GM10266 (cell line): Measurements from ENCODE around the gene GTPBP4.

Experiments used
- DNase-seq: peaks from one replicate; pipeline ENCODE4 v3.0.0; 2012; ENCODE audit errors: extremely low spot score
- CTCF ChIP-seq: IDR thresholded peaks from 2 replicates; pipeline ENCODE4 v1.5.1; 2012; ENCODE audit warnings: mild to moderate bottlenecking, low read depth; ENCODE audit not compliant: control insufficient read depth, insufficient read depth; ENCODE audit errors: missing control alignments

Gene GTPBP4

GRCh38 chr10:983971-984655 lies 4.1 kb upstream of the GTPBP4 start:
- TF ChIP-seq CTCF, result no peak
- no peak for DNase-seq

- no peak for DNase-seq
- no peak for TF ChIP-seq CTCF
Measured at GRCh38 chr10:985361-985760, 2.9 kb upstream of the GTPBP4 start.

- no peak for TF ChIP-seq CTCF
- DNase-seq, result no peak
Measured at GRCh38 chr10:986137-986825, 2.0 kb upstream of the GTPBP4 start.

GRCh38 chr10:986881-987619 lies 1.2 kb upstream of the GTPBP4 start:
- no peak for TF ChIP-seq CTCF
- no peak for DNase-seq

GRCh38 chr10:987620-987869 lies 689 bp upstream of the GTPBP4 start:
- no peak for TF ChIP-seq CTCF
- DNase-seq, result no peak

GRCh38 chr10:988667-989545 lies 672 bp downstream of the GTPBP4 start:
- peak; percentile 45 for DNase-seq
- no peak for TF ChIP-seq CTCF

GRCh38 chr10:990808-991207 lies 2.6 kb downstream of the GTPBP4 start:
- no peak for TF ChIP-seq CTCF
- DNase-seq, result no peak
